EH (cell line): ENCODE measurements around the gene PARD3B.

Experiments
- DNase-seq: peaks from one replicate; pipeline ENCODE4 v3.0.0-alpha.2; 2015; ENCODE audit warnings: low read depth

The PARD3B gene

GRCh38 chr2:205405194-205405593, 859.9 kb downstream of the PARD3B start:
- peak; percentile 68 for DNase-seq

DNA sequence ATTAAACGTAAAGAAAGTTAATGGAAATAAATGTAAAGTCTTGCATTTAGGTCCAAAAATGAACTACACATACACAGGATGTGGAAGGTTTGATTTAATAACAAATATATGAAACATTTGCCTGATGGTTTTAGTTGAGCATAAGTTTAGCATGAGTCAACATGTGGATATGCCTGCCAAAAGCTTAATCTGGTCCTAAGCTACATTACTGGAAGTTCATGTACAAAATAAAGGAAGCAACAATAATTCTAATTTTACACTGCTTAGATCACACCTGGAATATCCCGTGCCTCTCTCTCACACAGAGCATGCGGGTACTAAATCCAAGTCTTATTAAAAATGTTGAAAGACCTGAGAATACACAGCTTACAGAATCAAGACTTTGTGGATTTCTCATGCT, 860.5 kb downstream of the PARD3B start:
- peak; percentile 85 for DNase-seq

GRCh38 chr2:205407984-205408383, 862.7 kb downstream of the PARD3B start:
- DNase-seq, result peak; percentile 83

GRCh38 chr2:205408696-205409095, 863.4 kb downstream of the PARD3B start:
- peak; percentile 58 for DNase-seq

DNA sequence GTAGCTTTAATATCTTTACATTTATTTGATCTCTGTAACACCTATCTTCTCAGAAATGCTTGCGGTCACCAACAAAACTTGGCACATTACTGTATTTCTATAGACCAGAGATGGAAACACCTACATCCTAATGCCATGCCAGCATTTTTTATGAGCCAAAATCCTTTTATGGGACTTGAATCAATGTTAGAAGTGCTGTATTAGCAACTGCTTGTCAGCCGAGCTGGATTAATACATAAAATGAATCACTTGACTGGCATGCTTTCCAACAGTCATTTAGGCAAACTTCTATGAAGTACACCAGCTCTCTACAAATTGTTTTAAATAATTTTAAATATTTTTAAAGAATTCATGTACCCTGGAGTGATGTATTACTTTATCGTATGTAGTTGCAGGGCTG, 864.1 kb downstream of the PARD3B start:
- DNase-seq, result peak; percentile 48

DNA sequence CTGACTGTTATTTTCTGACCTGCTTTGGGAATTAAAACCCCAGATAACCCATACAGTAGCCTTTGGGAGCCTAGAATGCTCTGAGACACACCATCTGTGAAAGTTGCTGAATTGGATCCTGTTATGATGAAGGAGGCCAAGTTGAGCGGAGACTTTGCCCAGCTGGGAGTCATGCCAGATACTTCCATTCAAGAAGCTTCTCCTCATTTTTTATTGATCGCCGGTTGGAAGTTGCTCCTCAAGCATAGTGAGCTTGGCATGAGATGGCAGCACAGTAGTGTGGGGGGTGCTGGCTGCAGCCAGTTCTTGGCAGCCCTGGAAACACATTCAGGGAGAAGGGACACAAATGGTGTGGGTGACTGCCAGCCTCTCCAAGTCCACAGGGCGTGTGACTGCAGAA, 866.3 kb downstream of the PARD3B start:
- DNase-seq, result no peak

DNA sequence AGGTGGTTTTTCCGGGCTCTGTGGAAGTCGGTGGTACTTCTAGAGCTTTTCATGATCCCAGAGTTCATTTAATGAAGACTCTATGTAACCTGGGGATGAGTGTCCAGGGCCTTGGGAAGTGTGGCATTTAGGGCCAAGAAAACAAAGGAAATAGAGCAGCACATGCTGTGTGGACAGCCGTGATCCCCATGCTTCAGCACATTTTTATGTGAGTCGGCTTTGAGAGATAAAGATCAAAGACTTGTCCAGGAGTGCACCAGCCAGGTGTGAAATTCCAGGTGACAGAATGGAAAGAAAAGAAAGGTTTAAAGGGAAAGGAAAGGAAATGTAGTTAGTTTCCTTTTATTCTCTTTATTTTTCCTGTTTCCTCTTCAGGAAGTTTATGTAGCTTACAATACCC, 879.1 kb downstream of the PARD3B start:
- no peak for DNase-seq

GRCh38 chr2:205425102-205425501, 879.8 kb downstream of the PARD3B start:
- no peak for DNase-seq

GRCh38 chr2:205427112-205427511, 881.8 kb downstream of the PARD3B start:
- DNase-seq, result peak; percentile 73

DNA sequence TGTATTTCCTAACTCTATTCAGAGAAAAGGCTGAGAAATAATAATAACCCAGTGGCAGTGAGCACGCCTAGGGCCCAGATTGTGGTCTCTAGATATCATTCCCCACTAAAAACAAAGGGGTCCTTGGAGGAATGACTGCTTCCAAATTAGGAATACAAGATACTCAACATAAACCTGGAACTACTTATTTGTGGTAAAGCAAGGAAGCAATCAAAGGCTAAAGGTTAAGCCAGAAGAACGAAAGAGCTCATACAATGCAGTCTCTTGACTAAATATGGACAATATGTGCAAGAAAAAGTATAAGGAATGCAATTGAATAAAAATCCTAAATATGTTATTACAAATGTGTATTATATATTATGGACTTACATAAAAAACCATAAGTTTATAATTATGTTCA, 883.5 kb downstream of the PARD3B start:
- DNase-seq, result no peak

- DNase-seq, result peak; percentile 65
Observed at GRCh38 chr2:205435970-205436369, 890.7 kb downstream of the PARD3B start.

GRCh38 chr2:205438241-205438640, 893.0 kb downstream of the PARD3B start:
- DNase-seq, result peak; percentile 63

- no peak for DNase-seq
Observed at GRCh38 chr2:205439621-205440020, 894.3 kb downstream of the PARD3B start.

GRCh38 chr2:205441524-205441923, 896.2 kb downstream of the PARD3B start:
- DNase-seq, result no peak

DNA sequence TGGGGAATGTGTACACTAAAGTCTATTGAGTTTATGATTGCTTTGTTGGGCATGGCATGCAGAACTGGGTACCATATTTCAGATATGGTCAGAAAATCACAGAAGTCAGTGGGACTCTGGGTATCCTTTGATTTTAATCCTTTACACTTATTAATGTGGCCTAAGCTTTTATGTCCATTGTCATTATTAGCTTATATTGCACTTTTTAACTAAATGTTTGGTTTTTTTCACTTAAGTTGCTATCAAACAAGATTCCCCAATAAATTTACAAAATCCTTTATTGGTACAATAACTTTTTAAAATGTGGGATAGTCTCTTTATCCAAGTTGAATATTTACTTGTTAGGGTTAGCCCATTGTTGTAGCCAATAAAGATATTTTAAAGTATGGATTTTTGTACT, 902.9 kb downstream of the PARD3B start:
- DNase-seq, result no peak

DNA sequence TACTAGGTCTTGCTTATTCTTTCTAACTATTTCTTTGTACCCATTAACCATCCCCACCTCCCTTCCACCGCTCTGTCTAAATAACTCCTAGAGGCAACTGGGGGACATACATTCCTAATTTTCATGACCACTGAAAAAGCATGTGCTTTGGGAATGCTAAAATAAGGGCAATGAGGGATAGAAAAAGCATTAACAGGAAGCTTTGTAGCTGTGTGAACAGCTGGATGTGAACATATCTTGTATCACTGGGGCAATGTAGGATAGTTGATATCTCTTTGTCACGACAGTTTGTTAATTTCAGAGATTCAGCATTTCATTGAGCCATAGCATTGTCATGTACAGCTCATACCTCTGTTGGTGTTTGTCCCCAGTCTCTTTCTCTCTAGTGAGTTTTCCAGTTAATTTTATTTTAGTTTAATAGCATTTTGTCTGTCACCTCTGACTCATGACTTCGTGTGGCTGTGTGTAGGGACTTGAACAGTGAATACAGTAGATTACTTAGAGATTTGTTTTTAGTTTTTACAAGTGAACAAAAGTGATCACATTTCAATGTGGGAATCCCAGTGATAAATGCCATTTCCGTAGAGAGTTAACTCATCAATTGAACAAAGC, 906.7 kb downstream of the PARD3B start:
- peak; percentile 15 for DNase-seq

- no peak for DNase-seq
Observed at GRCh38 chr2:205453202-205453601, 907.9 kb downstream of the PARD3B start.

DNA sequence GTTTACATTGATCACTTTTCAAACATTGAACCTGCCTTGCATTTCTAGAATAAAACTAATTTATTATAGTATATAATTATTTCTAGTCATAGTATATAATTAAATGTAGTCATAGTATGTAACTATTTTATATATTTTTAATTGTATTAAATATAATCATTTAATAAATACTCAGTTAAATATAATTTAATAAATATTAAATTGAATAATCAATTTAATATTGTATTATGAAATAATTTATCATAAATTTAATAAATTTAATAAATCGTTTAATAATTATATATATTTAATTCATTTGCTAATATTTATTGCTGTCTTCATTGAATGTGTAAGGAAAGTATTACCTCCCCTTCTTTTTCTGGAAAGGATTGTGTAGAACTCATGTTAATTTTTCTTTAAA, 911.4 kb downstream of the PARD3B start:
- DNase-seq, result no peak

DNA sequence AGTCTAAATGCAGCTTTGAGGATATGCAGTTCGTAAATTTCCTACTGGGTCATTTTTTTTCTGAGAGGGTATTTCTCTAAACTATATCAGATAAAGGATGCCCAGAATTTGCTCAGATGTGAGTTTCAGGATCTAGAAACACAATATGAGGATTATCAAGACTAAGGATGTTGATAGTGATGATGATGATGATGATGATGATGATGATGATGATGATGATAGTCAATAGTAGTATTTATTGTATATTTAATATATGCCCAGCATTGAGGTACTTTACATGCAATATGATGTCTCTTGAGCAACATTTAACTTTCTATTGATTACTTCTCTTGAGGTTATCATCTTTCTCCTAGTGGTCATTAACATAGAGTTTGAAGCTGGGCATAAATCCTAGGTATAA, 914.9 kb downstream of the PARD3B start:
- no peak for DNase-seq

DNA sequence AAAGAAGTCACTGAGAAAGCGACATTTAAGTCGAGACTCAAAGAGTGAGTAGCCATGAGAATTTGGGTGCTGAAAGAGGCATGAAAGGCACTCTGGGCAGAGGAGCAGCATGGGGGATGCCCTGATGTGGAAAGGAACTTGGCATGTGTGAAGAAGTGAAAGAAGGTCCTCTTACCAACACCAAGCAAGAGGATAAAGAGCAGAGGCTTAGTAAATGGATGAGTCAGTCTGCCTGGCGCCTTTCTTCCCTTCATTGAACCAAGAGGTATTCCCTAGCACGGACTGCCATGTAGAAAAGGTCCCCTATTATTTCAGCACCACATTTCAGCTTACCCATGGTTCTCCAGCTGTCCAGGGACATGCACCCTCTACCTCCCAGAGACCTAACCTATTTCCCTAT, 915.9 kb downstream of the PARD3B start:
- DNase-seq, result no peak

DNA sequence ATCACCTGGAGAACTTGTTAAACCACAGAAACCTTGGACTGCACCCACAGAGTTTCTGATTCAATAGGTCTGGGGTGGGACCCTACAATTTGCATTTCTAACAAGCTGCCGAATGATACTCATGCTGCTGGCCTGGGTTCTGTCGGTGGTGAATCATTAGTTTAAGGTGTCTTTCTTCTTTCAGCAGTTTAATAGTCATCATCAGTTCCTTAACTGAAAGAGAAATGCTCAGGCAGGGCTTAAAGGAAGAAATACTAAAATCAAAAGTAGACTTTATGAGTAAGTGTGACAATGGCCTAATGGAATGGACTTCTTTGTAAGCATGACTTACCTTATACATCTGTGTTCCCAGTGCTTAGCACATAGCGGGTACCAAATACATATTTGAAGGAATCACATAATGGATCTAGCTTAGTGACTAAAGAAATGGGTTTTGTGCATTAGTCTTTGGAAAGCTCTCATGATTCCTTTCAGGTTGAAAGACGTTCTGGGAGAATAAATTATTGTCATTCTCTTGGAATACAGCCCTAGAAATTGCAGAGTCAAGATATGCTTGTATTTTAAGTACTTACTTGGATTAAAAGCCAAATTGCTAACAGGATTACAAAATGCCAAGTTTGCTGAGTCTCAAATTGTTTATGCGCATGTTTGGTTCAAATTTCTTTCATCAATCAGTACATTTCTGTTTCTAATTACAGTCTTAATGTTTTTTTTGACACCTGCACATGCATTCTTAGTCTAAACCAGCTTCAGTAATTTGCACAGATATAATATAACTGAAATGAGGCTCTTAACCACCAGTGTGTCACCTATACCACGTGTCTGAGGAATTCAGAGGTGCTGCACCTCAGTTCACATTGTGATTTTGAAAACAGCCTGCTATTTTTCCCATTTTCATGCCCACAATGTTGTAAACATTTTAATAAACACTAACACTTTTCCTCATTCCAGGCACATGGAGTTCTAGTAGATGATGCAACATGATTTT, 916.7 kb downstream of the PARD3B start:
- no peak for DNase-seq

DNA sequence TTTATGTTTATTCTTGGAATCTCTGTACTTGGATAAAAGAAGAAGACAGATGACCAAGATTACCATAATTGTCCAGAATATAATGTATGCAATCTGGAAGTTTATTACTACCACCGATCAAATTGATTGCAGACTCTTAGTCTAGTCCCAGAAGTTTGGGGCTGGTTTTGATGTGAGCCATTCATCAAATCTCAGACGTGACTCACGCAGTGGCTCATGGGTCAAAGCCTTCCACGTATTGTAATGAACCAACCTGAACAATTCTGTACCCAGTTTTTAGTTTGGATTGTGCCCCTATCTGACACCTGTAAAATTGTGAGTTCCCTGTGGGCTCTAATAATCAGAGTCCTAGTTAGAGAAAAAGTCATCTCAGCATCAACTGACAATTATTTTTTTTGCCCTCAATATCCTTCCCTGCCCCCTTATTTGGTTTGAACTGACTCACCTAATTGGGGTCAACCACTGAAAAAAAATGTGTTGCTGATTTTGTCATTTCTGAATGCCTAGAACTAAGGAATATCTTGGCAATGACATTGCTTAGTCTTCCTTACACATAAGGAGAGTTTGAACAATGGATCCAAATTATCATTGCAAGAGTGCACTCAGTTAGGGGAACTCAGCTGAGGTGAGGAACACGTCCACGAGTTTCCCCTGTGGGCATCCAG, 917.5 kb downstream of the PARD3B start:
- peak; percentile 39 for DNase-seq

GRCh38 chr2:205463466-205464025, 918.3 kb downstream of the PARD3B start:
- DNase-seq, result no peak
